ENCODE results near the gene SSU72. TPM values are rescaled to one million over a fixed set of nuclear protein-coding genes. Genes with fewer than 3 reads are reported as not detected.

SSU72 gene
- polyA plus RNA-seq, 1 experiment: 113 TPM

- CTCF ChIA-PET: interaction anchor here (0.6 kb wide), 1 partner anchor 40 kb away, joined by 3 read pairs; no protein-coding TSS in a partner anchor
- H3K9me3 ChIP-seq (ENCODE audit: control insufficient read depth, insufficient read depth, low read length): no peaks in the 10 kb centered on the region; the same call in 1 of the 2 replicates
- H3K4me3 ChIP-seq (ENCODE audit: low read depth, low read length): peak overlapping the region; percentile 97
- DNase-seq (ENCODE audit: low read depth, low spot score): no peak
- H3K27ac ChIP-seq (ENCODE audit: low read depth, low read length): peak overlapping the region; percentile 82
- POLR2A ChIA-PET: no interaction called here
- peak; percentile 16; the same call in 1 of the 2 replicates for TF ChIP-seq CTCF (IDR thresholded peaks at IDR 0.05; ENCODE audit: low read depth, low read length)
- peaks cover 3% of the 10 kb centered on the region for H3K27me3 ChIP-seq (ENCODE audit: control insufficient read depth, insufficient read depth, low read length)
These were observed 581 bp downstream of the SSU72 start for GRCh38 chr1:1573843-1574720.

GRCh38 chr1:1569341-1569740 lies 5.3 kb downstream of the SSU72 start:
- DNase-seq (ENCODE audit: low read depth, low spot score): no peak
- Histone ChIP-seq H3K27me3 (ENCODE audit: control insufficient read depth, insufficient read depth, low read length) (no peaks in the 10 kb centered on the region), H3K27ac (ENCODE audit: low read depth, low read length) (no peak overlapping the region), H3K4me3 (ENCODE audit: low read depth, low read length) (no peak overlapping the region), H3K9me3 (ENCODE audit: control insufficient read depth, insufficient read depth, low read length) (no peaks in the 10 kb centered on the region)
- CTCF ChIA-PET: no interaction called here
- POLR2A ChIA-PET: no interaction called here
- TF ChIP-seq CTCF (IDR thresholded peaks at IDR 0.05; ENCODE audit: low read depth, low read length): no peak

GRCh38 chr1:1567891-1568291 lies 6.8 kb downstream of the SSU72 start:
- Histone ChIP-seq H3K27ac (ENCODE audit: low read depth, low read length) (no peak overlapping the region), H3K27me3 (ENCODE audit: control insufficient read depth, insufficient read depth, low read length) (no peaks in the 10 kb centered on the region), H3K4me3 (ENCODE audit: low read depth, low read length) (no peak overlapping the region), H3K9me3 (ENCODE audit: control insufficient read depth, insufficient read depth, low read length) (no peaks in the 10 kb centered on the region)
- DNase-seq (ENCODE audit: low read depth, low spot score): no peak
- POLR2A ChIA-PET: no interaction called here
- CTCF ChIA-PET: no interaction called here
- TF ChIP-seq CTCF (IDR thresholded peaks at IDR 0.05; ENCODE audit: low read depth, low read length): no peak

- Histone ChIP-seq H3K4me3 (ENCODE audit: low read depth, low read length) (no peak overlapping the region), H3K27me3 (ENCODE audit: control insufficient read depth, insufficient read depth, low read length) (no peaks in the 10 kb centered on the region), H3K9me3 (ENCODE audit: control insufficient read depth, insufficient read depth, low read length) (no peaks in the 10 kb centered on the region), H3K27ac (ENCODE audit: low read depth, low read length) (no peak overlapping the region)
- POLR2A ChIA-PET: no interaction called here
- CTCF ChIA-PET: no interaction called here
- TF ChIP-seq CTCF (IDR thresholded peaks at IDR 0.05; ENCODE audit: low read depth, low read length): no peak
- no peak for DNase-seq (ENCODE audit: low read depth, low spot score)
These were observed 7.3 kb downstream of the SSU72 start for GRCh38 chr1:1567152-1567875.

GRCh38 chr1:1565340-1565739 lies 9.3 kb downstream of the SSU72 start:
- Histone ChIP-seq H3K27me3 (ENCODE audit: control insufficient read depth, insufficient read depth, low read length) (no peaks in the 10 kb centered on the region), H3K9me3 (ENCODE audit: control insufficient read depth, insufficient read depth, low read length) (no peaks in the 10 kb centered on the region), H3K27ac (ENCODE audit: low read depth, low read length) (no peak overlapping the region), H3K4me3 (ENCODE audit: low read depth, low read length) (no peak overlapping the region)
- POLR2A ChIA-PET: no interaction called here
- CTCF ChIA-PET: no interaction called here
- no peak for DNase-seq (ENCODE audit: low read depth, low spot score)
- no peak for TF ChIP-seq CTCF (IDR thresholded peaks at IDR 0.05; ENCODE audit: low read depth, low read length)

All from AG04450 (cell line).